ENCODE measurements around the gene HP. TPM values are rescaled to one million over a fixed set of nuclear protein-coding genes. Genes with fewer than 3 reads are reported as not detected.

HP gene
- not detected in 2 replicates for total RNA-seq

GRCh38 chr16:72054254-72054847, at the start of gene HP:
HP (plus strand) TSS chr16:72054505; CDS start chr16:72054653, 148 bp downstream.

GRCh38 chr16:72008424-72009216, 45.7 kb upstream of the HP start, which contains the start of gene DHODH:
DHODH (plus strand) TSS chr16:72008744; CDS start chr16:72008765, 21 bp downstream.

GRCh38 chr16:72093448-72094265, 39.4 kb downstream of the HP start, which contains the start of the genes DHX38 and TXNL4B:
DHX38 (plus strand) TSS chr16:72093847; CDS start chr16:72096158, 2,311 bp downstream.
TXNL4B (minus strand) TSS chr16:72093620; CDS start chr16:72090749, 2,871 bp downstream.

Other genes with a start within 250 kb of the HP start
- gene AP1G1, start 245.7 kb upstream of the HP start, total RNA-seq, result 42.1 and 44.6 TPM in 2 replicates
- 13.5 and 14.4 TPM in 2 replicates for gene ATXN1L, start 208.5 kb upstream of the HP start, total RNA-seq
- gene ZNF821, start 170.3 kb upstream of the HP start, total RNA-seq, result 2.2 and 4.4 TPM in 2 replicates
- gene IST1, start 159.0 kb upstream of the HP start, total RNA-seq, result 141 and 152 TPM in 2 replicates
- gene PKD1L3, start 54.1 kb upstream of the HP start, total RNA-seq, result not detected in 2 replicates
- gene DHODH, start 45.8 kb upstream of the HP start, total RNA-seq, result 7.4 and 8.2 TPM in 2 replicates
- gene HPR, start 8.7 kb downstream of the HP start, total RNA-seq, result not detected in 2 replicates
- 7.1 and 13.0 TPM in 2 replicates for gene TXNL4B, start 39.1 kb downstream of the HP start, total RNA-seq
- 34.8 and 46.0 TPM in 2 replicates for gene DHX38, start 39.3 kb downstream of the HP start, total RNA-seq
- 0.93 TPM in 1 of 2 replicates, not detected in the other for gene PMFBP1, start 117.7 kb downstream of the HP start, total RNA-seq

Measured in mammary microvascular endothelial cell (primary cell).